PC-9 (cell line): Measurements from ENCODE around the gene TSGA10.

Source experiments
- EZH2 ChIP-seq: fragments of 200-600 bp; sonication (generic); IDR thresholded peaks from 2 replicates; pipeline ENCODE4 v1.8.0; 2017; ENCODE audit warnings: antibody characterized with exemption, low read depth
- TF ChIP-seq, protein P1 (sequence below): fragments of 200-600 bp; sonication (generic); conservative IDR thresholded peaks from 2 replicates; pipeline ENCODE4 v1.6.1; 2017; ENCODE audit warnings: mixed run types, antibody characterized with exemption, mild to moderate bottlenecking, moderate library complexity

DNA sequence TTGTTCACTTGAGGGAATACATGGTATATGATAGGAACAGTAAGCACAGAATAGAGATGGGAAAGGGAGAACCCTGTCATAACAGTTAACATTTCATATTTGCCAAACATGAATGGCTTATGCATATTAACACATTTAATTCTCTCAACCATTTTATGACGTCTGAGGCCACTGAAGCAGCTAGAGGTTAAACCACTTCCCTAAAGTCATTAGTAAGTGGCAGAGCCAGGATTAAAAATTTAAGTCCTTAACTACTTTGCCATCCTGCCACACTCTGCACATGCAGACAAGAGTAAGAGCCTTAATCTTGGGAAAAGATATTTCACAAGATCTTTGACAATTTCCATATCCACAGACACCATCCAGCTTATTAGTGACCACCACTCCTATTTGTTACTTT, 2.1 kb upstream of the TSGA10 start:
- TF ChIP-seq, protein P1, sequence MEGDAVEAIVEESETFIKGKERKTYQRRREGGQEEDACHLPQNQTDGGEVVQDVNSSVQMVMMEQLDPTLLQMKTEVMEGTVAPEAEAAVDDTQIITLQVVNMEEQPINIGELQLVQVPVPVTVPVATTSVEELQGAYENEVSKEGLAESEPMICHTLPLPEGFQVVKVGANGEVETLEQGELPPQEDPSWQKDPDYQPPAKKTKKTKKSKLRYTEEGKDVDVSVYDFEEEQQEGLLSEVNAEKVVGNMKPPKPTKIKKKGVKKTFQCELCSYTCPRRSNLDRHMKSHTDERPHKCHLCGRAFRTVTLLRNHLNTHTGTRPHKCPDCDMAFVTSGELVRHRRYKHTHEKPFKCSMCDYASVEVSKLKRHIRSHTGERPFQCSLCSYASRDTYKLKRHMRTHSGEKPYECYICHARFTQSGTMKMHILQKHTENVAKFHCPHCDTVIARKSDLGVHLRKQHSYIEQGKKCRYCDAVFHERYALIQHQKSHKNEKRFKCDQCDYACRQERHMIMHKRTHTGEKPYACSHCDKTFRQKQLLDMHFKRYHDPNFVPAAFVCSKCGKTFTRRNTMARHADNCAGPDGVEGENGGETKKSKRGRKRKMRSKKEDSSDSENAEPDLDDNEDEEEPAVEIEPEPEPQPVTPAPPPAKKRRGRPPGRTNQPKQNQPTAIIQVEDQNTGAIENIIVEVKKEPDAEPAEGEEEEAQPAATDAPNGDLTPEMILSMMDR: no peak
- TF ChIP-seq EZH2: no peak
